ENCODE results near the gene LGI4.

Gene LGI4

GRCh38 chr19:35098413-35099049, 36.3 kb downstream of the LGI4 start:
- no peak for TF ChIP-seq CTCF (IDR thresholded peaks at IDR 0.05; ENCODE audit: control insufficient read depth, extremely low read depth, insufficient read depth)
- H3K4me3 ChIP-seq (ENCODE audit: low read depth, low read length) = no peak overlapping the region
- no peak for DNase-seq (ENCODE audit: low read depth)

GRCh38 chr19:35095667-35096368, 39.0 kb downstream of the LGI4 start:
- no peak for DNase-seq (ENCODE audit: low read depth)
- no peak overlapping the region for H3K4me3 ChIP-seq (ENCODE audit: low read depth, low read length)
- no peak for TF ChIP-seq CTCF (IDR thresholded peaks at IDR 0.05; ENCODE audit: control insufficient read depth, extremely low read depth, insufficient read depth)

GRCh38 chr19:35094656-35095055, 40.2 kb downstream of the LGI4 start:
- no peak overlapping the region for H3K4me3 ChIP-seq (ENCODE audit: low read depth, low read length)
- DNase-seq (ENCODE audit: low read depth) = no peak
- no peak for TF ChIP-seq CTCF (IDR thresholded peaks at IDR 0.05; ENCODE audit: control insufficient read depth, extremely low read depth, insufficient read depth)

GRCh38 chr19:35093941-35094647, 40.8 kb downstream of the LGI4 start:
- no peak overlapping the region for H3K4me3 ChIP-seq (ENCODE audit: low read depth, low read length)
- TF ChIP-seq CTCF (IDR thresholded peaks at IDR 0.05; ENCODE audit: control insufficient read depth, extremely low read depth, insufficient read depth) = no peak
- no peak for DNase-seq (ENCODE audit: low read depth)

- no peak for TF ChIP-seq CTCF (IDR thresholded peaks at IDR 0.05; ENCODE audit: control insufficient read depth, extremely low read depth, insufficient read depth)
- H3K4me3 ChIP-seq (ENCODE audit: low read depth, low read length) = no peak overlapping the region
- no peak for DNase-seq (ENCODE audit: low read depth)
Observed at GRCh38 chr19:35093430-35093829, 41.4 kb downstream of the LGI4 start.

GRCh38 chr19:35090506-35091214, 44.2 kb downstream of the LGI4 start:
- peak; percentile 66 for TF ChIP-seq CTCF (IDR thresholded peaks at IDR 0.05; ENCODE audit: control insufficient read depth, extremely low read depth, insufficient read depth)
- H3K4me3 ChIP-seq (ENCODE audit: low read depth, low read length) = no peak overlapping the region
- peak; percentile 25 for DNase-seq (ENCODE audit: low read depth)

All from LNCaP clone FGC (cell line).